ENCODE measurements around the gene NIM1K. TPM values are rescaled to one million over a fixed set of nuclear protein-coding genes. Genes with fewer than 3 reads are reported as not detected.

The NIM1K gene
- total and polyA plus RNA-seq, 2 of the 13 experiments (the other 11 are each of a cell fraction or from before 2014, with no cell fraction given), result 0.04 TPM; not detected in 1

DNA sequence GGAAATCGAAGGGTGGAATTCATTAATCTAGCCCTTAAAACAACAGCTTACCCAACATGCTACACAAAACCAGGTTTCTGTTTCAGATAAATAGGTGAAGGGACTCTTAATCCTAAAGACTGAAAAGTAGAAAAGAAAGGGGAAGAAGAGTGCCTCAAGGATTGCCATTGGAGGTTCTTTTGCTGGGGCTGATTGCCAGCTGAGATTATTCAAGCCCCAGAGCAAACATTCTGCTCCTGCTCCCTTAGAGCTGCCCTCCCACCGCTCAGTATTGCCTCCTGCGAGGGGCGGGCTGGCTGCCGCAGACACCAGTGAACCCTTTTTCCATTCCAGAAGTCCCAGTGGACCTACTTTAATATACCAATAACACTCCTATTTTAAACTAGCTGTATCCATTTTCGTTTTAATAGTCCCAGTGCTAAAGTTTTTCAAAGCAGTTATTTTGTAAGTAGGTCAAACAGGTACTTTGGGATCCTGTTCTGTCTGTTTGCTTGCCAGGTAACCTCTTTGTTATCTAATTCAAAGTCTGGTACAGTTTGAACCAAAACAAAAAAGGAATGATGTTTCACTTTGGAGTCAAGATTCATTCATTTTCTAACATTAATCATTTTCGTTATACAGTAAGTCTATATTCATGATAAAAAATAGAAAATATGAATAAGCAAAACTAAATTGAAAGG, 82.5 kb downstream of the NIM1K start (continued):
- TF ChIP-seq, protein P1, sequence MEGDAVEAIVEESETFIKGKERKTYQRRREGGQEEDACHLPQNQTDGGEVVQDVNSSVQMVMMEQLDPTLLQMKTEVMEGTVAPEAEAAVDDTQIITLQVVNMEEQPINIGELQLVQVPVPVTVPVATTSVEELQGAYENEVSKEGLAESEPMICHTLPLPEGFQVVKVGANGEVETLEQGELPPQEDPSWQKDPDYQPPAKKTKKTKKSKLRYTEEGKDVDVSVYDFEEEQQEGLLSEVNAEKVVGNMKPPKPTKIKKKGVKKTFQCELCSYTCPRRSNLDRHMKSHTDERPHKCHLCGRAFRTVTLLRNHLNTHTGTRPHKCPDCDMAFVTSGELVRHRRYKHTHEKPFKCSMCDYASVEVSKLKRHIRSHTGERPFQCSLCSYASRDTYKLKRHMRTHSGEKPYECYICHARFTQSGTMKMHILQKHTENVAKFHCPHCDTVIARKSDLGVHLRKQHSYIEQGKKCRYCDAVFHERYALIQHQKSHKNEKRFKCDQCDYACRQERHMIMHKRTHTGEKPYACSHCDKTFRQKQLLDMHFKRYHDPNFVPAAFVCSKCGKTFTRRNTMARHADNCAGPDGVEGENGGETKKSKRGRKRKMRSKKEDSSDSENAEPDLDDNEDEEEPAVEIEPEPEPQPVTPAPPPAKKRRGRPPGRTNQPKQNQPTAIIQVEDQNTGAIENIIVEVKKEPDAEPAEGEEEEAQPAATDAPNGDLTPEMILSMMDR (CRISPR knock-in tag; IDR thresholded peaks at IDR 0.05), result no peak
- TF ChIP-seq, protein P2, sequence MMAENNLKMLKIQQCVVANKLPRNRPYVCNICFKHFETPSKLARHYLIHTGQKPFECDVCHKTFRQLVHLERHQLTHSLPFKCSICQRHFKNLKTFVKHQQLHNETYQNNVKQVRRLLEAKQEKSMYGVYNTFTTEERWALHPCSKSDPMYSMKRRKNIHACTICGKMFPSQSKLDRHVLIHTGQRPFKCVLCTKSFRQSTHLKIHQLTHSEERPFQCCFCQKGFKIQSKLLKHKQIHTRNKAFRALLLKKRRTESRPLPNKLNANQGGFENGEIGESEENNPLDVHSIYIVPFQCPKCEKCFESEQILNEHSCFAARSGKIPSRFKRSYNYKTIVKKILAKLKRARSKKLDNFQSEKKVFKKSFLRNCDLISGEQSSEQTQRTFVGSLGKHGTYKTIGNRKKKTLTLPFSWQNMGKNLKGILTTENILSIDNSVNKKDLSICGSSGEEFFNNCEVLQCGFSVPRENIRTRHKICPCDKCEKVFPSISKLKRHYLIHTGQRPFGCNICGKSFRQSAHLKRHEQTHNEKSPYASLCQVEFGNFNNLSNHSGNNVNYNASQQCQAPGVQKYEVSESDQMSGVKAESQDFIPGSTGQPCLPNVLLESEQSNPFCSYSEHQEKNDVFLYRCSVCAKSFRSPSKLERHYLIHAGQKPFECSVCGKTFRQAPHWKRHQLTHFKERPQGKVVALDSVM (CRISPR knock-in tag; IDR thresholded peaks at IDR 0.05), result no peak
- TF ChIP-seq, protein P3, sequence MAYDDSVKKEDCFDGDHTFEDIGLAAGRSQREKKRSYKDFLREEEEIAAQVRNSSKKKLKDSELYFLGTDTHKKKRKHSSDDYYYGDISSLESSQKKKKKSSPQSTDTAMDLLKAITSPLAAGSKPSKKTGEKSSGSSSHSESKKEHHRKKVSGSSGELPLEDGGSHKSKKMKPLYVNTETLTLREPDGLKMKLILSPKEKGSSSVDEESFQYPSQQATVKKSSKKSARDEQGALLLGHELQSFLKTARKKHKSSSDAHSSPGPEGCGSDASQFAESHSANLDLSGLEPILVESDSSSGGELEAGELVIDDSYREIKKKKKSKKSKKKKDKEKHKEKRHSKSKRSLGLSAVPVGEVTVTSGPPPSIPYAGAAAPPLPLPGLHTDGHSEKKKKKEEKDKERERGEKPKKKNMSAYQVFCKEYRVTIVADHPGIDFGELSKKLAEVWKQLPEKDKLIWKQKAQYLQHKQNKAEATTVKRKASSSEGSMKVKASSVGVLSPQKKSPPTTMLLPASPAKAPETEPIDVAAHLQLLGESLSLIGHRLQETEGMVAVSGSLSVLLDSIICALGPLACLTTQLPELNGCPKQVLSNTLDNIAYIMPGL (CRISPR knock-in tag; IDR thresholded peaks at IDR 0.05; ENCODE audit: borderline replicate concordance in 1 of 2, low read depth in 1 of 2), result no peak
- TF ChIP-seq MYNN (CRISPR knock-in tag; IDR thresholded peaks at IDR 0.05; ENCODE audit: low read depth), result no peak

DNA sequence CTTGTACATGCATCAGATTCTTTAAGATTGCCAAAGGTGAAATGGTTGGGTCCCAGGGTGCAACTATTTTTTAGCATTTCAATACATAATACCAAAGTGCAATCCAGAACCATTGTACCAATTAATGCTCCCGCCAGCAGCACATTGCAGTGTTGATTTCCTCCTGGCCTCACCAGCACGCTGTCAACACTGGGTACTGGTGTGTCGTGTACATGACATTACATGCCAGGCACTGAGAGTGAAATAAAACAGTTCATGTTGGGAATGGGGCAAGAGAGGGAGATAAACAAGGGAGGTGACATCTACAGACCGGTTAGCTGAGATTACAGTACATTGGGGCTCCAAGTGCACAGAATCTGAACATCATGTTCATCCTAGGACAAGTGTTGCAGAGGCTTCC, 83.4 kb downstream of the NIM1K start:
- no peak overlapping the region for H3K9ac ChIP-seq (ENCODE audit: insufficient read depth, low read depth, low read length)
- intact Hi-C loops (cut with micrococcal nuclease; ENCODE audit: unreplicated experiment), result no loop called here
- H2AFZ ChIP-seq (ENCODE audit: low read length), result no peak overlapping the region
- no TSS peak for BruUV-seq (replicated peaks)
- DNase-seq (ENCODE audit: low spot score), result no peak
- TF ChIP-seq, protein P4, sequence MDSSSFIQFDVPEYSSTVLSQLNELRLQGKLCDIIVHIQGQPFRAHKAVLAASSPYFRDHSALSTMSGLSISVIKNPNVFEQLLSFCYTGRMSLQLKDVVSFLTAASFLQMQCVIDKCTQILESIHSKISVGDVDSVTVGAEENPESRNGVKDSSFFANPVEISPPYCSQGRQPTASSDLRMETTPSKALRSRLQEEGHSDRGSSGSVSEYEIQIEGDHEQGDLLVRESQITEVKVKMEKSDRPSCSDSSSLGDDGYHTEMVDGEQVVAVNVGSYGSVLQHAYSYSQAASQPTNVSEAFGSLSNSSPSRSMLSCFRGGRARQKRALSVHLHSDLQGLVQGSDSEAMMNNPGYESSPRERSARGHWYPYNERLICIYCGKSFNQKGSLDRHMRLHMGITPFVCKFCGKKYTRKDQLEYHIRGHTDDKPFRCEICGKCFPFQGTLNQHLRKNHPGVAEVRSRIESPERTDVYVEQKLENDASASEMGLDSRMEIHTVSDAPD (CRISPR knock-in tag; IDR thresholded peaks at IDR 0.05), result no peak
- TF ChIP-seq ELF3 (CRISPR knock-in tag; IDR thresholded peaks at IDR 0.05), result no peak
- FAIRE-seq, result no peak
- H3K9me3 ChIP-seq (ENCODE audit: low read length), result no peaks in the 10 kb centered on the region
- H3K4me2 ChIP-seq (ENCODE audit: low read depth, low read length), result no peak overlapping the region
- H3K36me3 ChIP-seq (replicated peaks in 1 of 2; ENCODE audit: control insufficient read depth in 1 of 2, insufficient read depth in 2 of 2, low read length in 2 of 2), result no peaks in the 10 kb centered on the region
- H4K20me1 ChIP-seq (ENCODE audit: insufficient read depth, low read length), result no peaks in the 10 kb centered on the region
- WGBS (ENCODE audit: low lambda C conversion rate), result 52% methylated on average over 4 of the region's 4 CpGs
- ChIA-PET CTCF (ENCODE audit: low intra/inter-chr PET ratio, low total read pairs) (no interaction called here), POLR2A (no interaction called here)
- H3K4me1 ChIP-seq (ENCODE audit: insufficient read depth, low read length), result 0 out of 2 replicates have a peak, but pooled peaks cover 4% of the 10 kb centered on the region
- in situ Hi-C loops (cut with HindIII; ENCODE audit: extremely low pct_ligation_motif_present, low pct_unique_long_range_greater_than_20kb), result no loop called here
- no peak overlapping the region for H3K27ac ChIP-seq (ENCODE audit: extremely low read length, insufficient read depth, low read length)
- no peaks in the 10 kb centered on the region for H3K79me2 ChIP-seq (ENCODE audit: insufficient read depth, low read length)
- no peak overlapping the region for H3K4me3 ChIP-seq (replicated peaks in 1 of 3; ENCODE audit: insufficient read depth in 1 of 3, low read depth in 2 of 3, low read length in 3 of 3)
- no peak for ATAC-seq
- peaks cover 2 to 3% of the 10 kb centered on the region in 2 experiments; a peak in 1 of 5 replicates for H3K27me3 ChIP-seq (ENCODE audit: control insufficient read depth in 1 of 2, insufficient read depth in 2 of 2, low read length in 2 of 2)
